Peyer's patch (tissue), 4 donors: ENCODE results near the gene ANKS3.

Experiments
- POLR2A ChIP-seq, 2 donors: fragments of 450-650 bp; IDR thresholded peaks; one replicate each; pipeline ENCODE4 v1.5.1; 2017; ENCODE audit warnings: antibody characterized with exemption in 2 of 2, mild to moderate bottlenecking in 2 of 2, moderate library complexity in 2 of 2
- TF ChIP-seq, protein P1 (sequence below), 6 experiments: fragments of 450-650 bp in 4 of 6; fragments of 200-600 bp in 2 of 6; sonication (generic) in 1 of 6; IDR thresholded peaks; one replicate each; pipeline ENCODE4 v1.5.1; 2017 to 2019; ENCODE audit warnings: antibody characterized with exemption in 6 of 6, mild to moderate bottlenecking in 3 of 6, moderate library complexity in 1 of 6

DNA sequence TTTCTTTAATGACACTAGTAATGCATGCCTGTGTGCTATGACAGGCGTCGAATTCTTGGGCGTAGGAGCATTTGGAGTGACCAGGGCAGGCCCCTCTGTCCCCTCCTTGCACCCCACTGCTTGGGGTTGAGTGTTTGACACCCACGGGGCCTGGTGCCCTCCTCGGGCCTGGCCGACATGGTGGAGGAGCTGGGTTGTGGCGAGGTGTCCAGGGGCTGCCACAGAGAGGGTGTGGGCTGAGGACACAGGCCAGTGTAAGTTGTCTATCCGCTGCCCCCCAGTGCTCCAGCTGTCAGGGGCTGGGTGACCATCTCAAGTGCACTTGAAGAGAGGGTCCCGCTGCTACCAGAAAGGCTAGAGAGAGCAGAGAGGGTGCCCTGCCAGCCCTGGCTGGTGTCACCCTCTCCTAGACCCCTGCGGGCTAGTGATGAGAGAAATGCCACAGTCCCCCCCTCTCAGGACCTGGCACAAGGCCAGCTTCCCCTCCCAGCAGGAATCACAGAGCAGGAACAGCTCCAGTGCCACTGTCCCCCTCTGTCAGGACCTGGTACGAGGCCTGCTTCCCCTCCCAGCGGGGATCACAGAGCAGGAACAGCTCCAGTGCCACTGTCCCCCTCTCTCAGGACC is 79.0 kb downstream of the ANKS3 start:
- TF ChIP-seq, protein P1, sequence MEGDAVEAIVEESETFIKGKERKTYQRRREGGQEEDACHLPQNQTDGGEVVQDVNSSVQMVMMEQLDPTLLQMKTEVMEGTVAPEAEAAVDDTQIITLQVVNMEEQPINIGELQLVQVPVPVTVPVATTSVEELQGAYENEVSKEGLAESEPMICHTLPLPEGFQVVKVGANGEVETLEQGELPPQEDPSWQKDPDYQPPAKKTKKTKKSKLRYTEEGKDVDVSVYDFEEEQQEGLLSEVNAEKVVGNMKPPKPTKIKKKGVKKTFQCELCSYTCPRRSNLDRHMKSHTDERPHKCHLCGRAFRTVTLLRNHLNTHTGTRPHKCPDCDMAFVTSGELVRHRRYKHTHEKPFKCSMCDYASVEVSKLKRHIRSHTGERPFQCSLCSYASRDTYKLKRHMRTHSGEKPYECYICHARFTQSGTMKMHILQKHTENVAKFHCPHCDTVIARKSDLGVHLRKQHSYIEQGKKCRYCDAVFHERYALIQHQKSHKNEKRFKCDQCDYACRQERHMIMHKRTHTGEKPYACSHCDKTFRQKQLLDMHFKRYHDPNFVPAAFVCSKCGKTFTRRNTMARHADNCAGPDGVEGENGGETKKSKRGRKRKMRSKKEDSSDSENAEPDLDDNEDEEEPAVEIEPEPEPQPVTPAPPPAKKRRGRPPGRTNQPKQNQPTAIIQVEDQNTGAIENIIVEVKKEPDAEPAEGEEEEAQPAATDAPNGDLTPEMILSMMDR (IDR thresholded peaks at IDR 0.05): no peak
- TF ChIP-seq POLR2A (IDR thresholded peaks at IDR 0.05): no peak
